ENCODE data around the gene PARD3B. TPM values are rescaled to one million over a fixed set of nuclear protein-coding genes. Genes with fewer than 3 reads are reported as not detected.

Gene PARD3B
- total and polyA plus RNA-seq, 2 of the 4 experiments (the other 2 are of a cell fraction) = 3.3 to 15.6 TPM

GRCh38 chr2:205607146-205607545, 1061.9 kb downstream of the PARD3B start:
- Histone ChIP-seq H3K18ac (ENCODE audit: low read depth, low read length) (no peak overlapping the region), H3K9me1 (ENCODE audit: insufficient read depth, low read length) (0 out of 2 replicates have a peak, but pooled peaks cover 9% of the 10 kb centered on the region), H4K91ac (ENCODE audit: insufficient read depth, low read depth, low read length) (no peak overlapping the region), H2BK15ac (ENCODE audit: low read depth, low read length) (no peak overlapping the region), H2BK120ac (ENCODE audit: low read depth, low read length) (no peak overlapping the region), H2BK20ac (ENCODE audit: low read depth, low read length) (no peak overlapping the region), H3K4me2 (ENCODE audit: low read depth, low read length) (no peak overlapping the region), H3K14ac (replicated peaks; ENCODE audit: low read depth, low read length) (no peak overlapping the region), H2AFZ (replicated peaks; ENCODE audit: low read length, poor library complexity) (no peak overlapping the region), H3K79me1 (ENCODE audit: low read depth in 1 of 2, low read length in 2 of 2) (no peaks in the 10 kb centered on the region), H2BK5ac (ENCODE audit: low read depth, low read length, poor library complexity, severe bottlenecking) (no peak overlapping the region), H2AK5ac (ENCODE audit: low read depth, low read length) (no peak overlapping the region), H3K23ac (ENCODE audit: low read depth, low read length) (no peak overlapping the region), H3K27ac (ENCODE audit: insufficient read depth, low read length) (no peak overlapping the region), H3K4me3 (ENCODE audit: insufficient read depth, low read depth, low read length) (no peak overlapping the region), H3K36me3 (ENCODE audit: control insufficient read depth, insufficient read depth, low read length) (no peaks in the 10 kb centered on the region), H3K9ac (ENCODE audit: low read depth, low read length) (no peak overlapping the region), H3K56ac (ENCODE audit: extremely low read depth, insufficient read depth, low read length) (no peak overlapping the region), H4K20me1 (ENCODE audit: insufficient read depth, low read length) (no peaks in the 10 kb centered on the region), H3K4ac (ENCODE audit: low read depth, low read length) (no peak overlapping the region), H2AK9ac (replicated peaks; ENCODE audit: low read depth, low read length, poor library complexity) (no peak overlapping the region), H3K9me3 (ENCODE audit: control insufficient read depth, insufficient read depth, low read length) (peaks cover 3% of the 10 kb centered on the region; the same call in 1 of the 2 replicates), H3K4me1 (ENCODE audit: control insufficient read depth, insufficient read depth, low read length) (peaks cover 5% of the 10 kb centered on the region), H4K8ac (ENCODE audit: low read depth in 2 of 2, low read length in 2 of 2) (no peak overlapping the region), H4K5ac (ENCODE audit: low read depth, low read length) (no peak overlapping the region), H3K27me3 (ENCODE audit: control insufficient read depth, insufficient read depth, low read length) (no peaks in the 10 kb centered on the region)
- ChIA-PET POLR2A (ENCODE audit: unreplicated experiment) (no interaction called here), CTCF (no interaction called here)
- intact Hi-C loops (cut with micrococcal nuclease) (no loop called here), in situ Hi-C loops (cut with MboI; ENCODE audit: low sequenced_read_pairs) (no loop called here), dilution Hi-C loops (cut with HindIII; ENCODE audit: low sequenced_read_pairs, unreplicated experiment) (no loop called here)
- ATAC-seq (ENCODE audit: low read depth) (no peak), DNase-seq (no peak)
- WGBS, 2 experiments (ENCODE audit: extremely low coverage in 2 of 2, insufficient read length in 1 of 2) = no CpG with 5 or more reads among the region's 3 CpGs
- BruUV-seq (replicated peaks) = no TSS peak
- TF ChIP-seq RAD21 (IDR thresholded peaks at IDR 0.05; ENCODE audit: low read length) (no peak), CHD1 (IDR thresholded peaks at IDR 0.05; ENCODE audit: low read depth, low read length) (no peak), ELK1 (IDR thresholded peaks at IDR 0.05; ENCODE audit: borderline replicate concordance, low read depth, low read length) (no peak), NFE2L2 (IDR thresholded peaks at IDR 0.05; ENCODE audit: low read depth, low read length) (no peak), POLR2A (IDR thresholded peaks at IDR 0.05; ENCODE audit: low read depth, low read length) (no peak), RCOR1 (IDR thresholded peaks at IDR 0.05; ENCODE audit: insufficient replicate concordance, low read length) (no peak), MXI1 (IDR thresholded peaks at IDR 0.05; ENCODE audit: borderline replicate concordance, low read depth, low read length) (no peak), MAZ (IDR thresholded peaks at IDR 0.05; ENCODE audit: borderline replicate concordance, low read depth, low read length) (no peak), RFX5 (IDR thresholded peaks at IDR 0.05; ENCODE audit: low read depth, low read length) (no peak), FOS (IDR thresholded peaks at IDR 0.05; ENCODE audit: low read depth, low read length) (no peak), CEBPB (IDR thresholded peaks at IDR 0.05; ENCODE audit: low read depth, low read length) (no peak), SMC3 (IDR thresholded peaks at IDR 0.05; ENCODE audit: low read depth, low read length) (no peak), MAFK (IDR thresholded peaks at IDR 0.05; ENCODE audit: low read depth, low read length) (no peak), USF2 (IDR thresholded peaks at IDR 0.05; ENCODE audit: low read depth, low read length) (no peak), BHLHE40 (IDR thresholded peaks at IDR 0.05; ENCODE audit: low read depth, low read length) (no peak)
- TF ChIP-seq, protein P1, sequence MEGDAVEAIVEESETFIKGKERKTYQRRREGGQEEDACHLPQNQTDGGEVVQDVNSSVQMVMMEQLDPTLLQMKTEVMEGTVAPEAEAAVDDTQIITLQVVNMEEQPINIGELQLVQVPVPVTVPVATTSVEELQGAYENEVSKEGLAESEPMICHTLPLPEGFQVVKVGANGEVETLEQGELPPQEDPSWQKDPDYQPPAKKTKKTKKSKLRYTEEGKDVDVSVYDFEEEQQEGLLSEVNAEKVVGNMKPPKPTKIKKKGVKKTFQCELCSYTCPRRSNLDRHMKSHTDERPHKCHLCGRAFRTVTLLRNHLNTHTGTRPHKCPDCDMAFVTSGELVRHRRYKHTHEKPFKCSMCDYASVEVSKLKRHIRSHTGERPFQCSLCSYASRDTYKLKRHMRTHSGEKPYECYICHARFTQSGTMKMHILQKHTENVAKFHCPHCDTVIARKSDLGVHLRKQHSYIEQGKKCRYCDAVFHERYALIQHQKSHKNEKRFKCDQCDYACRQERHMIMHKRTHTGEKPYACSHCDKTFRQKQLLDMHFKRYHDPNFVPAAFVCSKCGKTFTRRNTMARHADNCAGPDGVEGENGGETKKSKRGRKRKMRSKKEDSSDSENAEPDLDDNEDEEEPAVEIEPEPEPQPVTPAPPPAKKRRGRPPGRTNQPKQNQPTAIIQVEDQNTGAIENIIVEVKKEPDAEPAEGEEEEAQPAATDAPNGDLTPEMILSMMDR (conservative IDR thresholded peaks at IDR 0.05; ENCODE audit: low read depth, low read length) = no peak
